HPDE6-E6E7 (cell line): Measurements from ENCODE around the gene YAE1.

ENCODE experiments used
- DNase-seq: peaks from one replicate; pipeline ENCODE4 v3.0.0; 2011; ENCODE audit warnings: missing footprints; ENCODE audit errors: extremely low spot score

Gene YAE1

DNA sequence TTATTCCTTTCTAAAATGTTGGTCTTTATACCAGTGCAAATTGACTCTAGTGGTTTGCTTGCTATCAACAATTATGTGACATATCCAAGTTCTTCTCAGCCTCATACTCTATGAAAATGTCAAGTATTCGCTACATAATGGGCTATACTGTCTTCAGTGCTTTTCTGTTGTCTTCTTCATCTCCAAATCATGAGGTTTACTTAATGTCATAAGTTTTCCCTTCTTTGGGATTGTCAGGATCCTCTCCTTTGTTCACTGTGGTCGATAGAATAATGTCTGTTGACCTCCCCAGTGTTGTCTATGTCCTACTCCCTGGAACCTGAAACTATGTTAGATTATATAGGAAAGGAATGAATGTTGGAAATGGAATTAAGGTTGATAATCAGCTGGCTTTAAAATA lies 40.7 kb downstream of the YAE1 start:
- no peak for DNase-seq

DNA sequence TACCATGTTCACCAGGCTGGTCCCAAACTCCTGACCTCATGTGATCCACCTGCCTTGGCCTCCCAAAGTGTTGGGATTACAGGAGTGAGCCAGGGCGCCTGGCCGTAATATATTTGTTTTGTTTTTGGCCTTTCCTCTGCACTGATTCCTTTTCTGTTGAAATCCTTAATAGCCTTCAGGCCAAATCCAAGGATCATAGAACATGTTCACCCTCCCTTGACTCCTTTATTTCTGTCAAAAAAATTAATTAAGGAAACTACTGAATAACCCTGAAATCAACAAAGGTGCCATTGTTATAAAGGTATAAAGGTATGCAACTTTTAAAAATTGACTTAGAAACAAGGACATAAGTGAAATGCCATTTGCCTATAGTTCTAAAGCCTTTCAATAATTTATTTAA lies 41.7 kb downstream of the YAE1 start:
- DNase-seq = no peak

DNA sequence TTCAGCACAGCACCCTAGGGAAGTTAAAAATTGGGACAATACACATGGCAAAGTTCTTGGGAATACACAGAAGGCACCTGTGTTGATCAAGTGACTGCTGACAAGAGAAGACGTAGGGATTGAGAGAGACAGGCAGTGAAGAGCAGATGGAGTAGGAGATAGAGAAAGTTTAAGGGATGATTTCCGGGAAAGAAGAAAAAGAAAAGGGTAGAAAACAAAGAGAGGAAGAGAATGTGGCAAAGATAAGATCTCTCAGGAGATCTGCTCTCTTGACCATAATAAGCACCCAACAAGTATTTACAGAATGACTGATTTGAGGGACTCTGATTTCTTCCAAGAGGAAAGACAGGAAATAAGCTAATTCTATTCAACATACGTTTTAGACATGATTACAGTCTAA lies 42.1 kb downstream of the YAE1 start:
- DNase-seq = no peak

DNA sequence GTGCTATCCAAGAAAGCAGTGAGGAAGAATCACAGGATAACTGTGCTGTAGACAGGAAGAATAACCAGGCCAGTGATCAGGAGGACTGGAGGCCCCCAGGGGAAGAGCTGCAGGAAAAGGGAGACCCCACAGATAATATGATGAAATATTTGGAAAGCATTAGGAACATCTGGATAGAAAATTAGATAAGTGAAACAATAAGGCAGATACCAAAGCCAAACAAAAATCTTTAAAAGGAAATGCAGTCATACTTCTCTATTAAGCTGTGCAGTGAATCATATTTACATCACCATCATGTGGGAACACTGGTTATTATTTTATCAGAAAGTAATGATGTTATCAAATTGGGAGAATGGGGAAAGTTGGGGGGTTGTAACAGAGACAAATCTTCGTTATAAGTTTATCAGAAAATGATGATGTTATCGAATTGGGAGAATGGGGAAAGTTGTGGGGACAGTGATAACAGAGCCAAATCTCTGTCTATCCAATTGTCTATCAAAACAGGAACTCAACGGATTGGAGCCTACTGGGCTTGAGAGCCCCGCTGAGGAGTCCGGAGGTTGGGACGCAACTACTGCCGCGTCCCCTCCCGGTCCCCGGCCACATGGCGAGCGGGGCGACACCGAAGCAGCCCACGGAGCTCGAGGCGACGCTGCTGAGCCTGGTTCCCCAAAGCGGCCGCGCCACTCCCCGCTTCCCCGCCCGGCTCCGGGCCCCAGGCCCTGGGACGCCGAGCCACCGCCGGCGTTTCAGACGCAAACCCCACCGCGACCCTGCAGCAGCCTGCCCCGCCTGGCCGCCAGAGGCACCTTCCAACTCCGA lies 43.1 kb downstream of the YAE1 start:
- no peak for DNase-seq

DNA sequence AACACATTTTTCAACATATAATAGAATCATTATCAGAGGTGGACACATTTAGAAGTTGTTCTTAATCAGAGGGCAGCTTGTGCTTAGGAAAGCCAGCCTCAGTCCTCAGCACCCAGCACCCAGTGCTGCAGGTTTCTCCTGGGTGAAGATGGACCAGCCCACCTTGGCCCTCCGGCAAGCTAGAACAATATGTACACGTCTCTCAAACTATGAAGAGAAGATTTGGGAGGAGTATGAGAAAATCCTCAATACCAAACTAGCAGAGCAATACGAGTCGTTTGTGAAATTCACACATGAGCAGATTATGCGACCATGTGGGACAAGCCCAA lies 43.7 kb downstream of the YAE1 start:
- DNase-seq = no peak

DNA sequence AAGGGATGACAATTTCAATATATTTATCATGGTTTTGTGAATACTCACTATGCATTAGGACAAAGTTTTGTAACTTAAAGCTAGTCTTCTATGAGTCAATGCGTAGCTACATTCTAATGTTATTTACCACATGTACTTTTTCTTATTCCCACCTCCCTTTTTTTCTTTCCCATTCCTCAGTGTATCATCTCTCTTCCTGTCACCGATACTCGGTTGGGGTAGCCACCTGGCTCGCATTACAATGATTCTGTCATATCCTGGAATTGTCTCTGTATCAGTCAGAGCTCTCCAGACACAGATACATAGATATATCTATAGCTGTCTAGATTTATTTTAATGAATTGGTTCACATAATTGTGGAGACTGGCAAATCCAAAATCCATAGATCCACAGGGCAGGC lies 47.4 kb downstream of the YAE1 start:
- no peak for DNase-seq

DNA sequence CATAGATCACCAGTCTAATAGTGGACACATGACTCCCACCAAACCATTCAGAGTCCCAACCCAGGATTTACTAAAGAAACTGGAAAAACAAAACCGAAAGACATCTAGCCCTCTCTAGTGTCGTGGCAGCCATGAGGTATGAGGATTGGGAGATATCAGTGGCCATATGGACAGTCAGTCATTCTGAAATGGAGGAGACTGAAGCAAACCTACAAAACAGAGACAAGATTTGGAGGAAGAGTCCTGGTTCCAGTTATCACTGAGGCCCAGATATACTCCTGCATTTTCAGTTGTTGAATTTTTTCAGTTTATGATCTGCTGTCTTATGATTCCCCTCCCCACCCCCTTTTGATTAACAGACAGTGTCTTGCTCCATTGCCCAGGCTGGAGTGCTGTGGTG lies 48.1 kb downstream of the YAE1 start:
- DNase-seq = no peak

DNA sequence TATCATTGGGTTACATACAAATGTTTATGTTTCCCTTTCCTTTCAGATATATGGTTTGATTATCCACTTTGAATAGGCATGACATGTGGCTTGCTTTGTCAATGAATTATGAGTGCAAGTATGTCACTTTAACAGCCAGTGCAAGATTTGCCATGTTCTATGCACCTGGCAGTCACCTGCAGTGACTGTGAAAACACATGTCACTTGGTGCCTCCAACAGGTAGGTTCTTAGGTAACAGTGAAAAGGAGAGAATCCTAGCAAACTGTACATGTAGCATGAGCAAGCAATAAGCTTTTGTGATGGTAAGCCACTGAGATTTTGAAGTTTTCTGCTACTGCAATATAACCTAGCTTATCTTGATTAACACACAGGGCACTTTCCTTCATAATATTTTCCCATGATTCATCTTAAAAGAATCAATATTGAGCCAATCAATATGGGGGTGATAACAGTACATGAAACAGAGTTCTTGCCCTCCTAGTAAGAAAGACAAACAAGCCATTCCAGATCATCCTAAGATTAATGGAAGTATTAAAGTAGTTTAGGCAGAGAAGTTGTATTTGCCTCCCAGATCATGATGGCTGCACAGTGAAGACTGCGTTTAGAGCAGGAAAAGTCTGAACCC lies 49.3 kb downstream of the YAE1 start:
- DNase-seq = no peak

DNA sequence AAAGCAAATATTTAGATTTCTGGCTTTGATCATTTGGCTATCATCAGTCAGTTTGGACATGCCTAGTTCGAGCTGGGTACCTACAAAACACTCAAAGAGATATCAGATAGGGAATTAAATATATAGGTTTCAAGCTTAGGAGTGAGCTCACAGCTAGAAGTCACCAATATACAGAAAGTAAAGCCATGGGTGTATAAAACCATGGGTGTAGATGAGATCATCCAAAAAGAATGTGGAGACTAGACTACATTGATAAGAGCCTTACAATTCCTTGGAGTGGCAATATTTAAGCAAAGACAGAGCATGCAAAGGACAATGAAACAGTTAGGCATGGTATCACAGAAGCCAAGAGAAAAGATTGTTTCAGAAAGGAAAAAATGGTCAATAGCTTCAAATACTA lies 49.9 kb downstream of the YAE1 start:
- no peak for DNase-seq

DNA sequence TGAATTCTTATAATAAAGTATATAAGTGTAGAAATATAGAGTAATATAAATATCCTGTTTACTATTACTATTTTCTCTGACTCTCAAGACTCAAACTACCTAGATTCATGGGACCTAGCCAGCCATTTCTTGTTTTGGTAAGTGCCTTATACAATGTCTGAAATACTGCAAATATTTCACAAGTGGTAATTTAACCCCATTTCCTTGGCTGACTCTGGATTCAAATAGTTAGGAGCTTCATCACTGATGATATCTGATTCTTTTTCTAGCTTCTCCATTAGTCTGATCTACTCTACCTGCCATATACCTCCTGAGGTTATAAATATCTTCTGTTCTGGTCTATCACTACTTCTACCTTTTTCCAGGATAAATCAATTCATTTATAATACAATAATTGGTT lies 50.8 kb downstream of the YAE1 start:
- DNase-seq = no peak

DNA sequence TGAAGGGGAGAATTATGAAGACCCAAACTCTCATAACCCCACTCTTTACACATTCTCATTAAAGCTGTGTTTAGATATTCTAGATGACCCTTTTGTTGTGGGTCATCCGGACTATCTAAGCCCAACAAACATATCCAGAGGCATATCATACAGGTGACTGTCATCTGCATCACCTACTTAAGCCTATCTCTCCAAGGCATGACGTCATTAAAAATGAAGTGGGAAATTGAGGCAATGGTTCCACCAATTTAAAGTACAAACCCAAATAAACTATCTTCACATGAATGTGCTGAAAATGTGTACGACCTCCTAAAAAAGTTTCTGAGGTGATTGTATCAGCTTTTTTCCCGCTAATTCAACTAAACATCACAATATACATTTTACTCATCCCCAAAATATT lies 52.7 kb downstream of the YAE1 start:
- no peak for DNase-seq

DNA sequence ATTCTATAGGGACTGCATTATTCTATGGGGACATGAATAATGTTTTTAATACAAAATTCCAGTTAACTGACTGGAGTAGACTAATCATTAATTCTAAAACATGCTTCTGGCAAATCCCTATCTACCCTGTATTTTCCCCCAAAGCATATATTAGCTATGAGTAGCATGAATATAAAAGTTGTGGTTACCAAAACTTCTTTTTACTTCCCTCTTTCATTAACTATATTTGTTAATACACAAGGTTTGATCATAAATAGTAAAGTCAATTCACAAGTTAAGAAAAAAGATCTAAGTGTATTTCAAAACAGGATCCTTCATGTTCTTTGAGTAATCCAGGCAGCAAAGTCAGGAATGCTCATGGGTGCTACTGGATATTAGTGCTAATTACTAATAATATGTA lies 54.3 kb downstream of the YAE1 start:
- no peak for DNase-seq

DNA sequence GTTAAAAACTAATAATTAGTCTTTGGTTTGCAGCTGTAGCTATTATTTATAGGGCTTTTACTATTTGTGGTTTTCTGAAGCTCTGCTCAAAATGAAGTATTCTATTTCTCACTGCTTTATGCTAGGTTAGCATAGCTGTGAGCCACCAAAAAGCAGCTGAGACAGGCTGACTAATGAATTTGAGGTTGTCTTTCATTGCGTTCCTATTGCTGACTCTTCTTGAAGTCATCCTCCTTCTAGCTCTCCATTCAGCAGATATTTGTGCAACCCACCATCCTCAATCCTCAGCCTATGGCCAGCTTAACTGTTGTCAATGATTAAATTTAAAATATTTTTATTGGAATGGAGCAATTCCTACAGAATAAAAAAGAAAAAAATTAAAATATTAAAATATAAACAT lies 55.1 kb downstream of the YAE1 start:
- peak; percentile 42 for DNase-seq

DNA sequence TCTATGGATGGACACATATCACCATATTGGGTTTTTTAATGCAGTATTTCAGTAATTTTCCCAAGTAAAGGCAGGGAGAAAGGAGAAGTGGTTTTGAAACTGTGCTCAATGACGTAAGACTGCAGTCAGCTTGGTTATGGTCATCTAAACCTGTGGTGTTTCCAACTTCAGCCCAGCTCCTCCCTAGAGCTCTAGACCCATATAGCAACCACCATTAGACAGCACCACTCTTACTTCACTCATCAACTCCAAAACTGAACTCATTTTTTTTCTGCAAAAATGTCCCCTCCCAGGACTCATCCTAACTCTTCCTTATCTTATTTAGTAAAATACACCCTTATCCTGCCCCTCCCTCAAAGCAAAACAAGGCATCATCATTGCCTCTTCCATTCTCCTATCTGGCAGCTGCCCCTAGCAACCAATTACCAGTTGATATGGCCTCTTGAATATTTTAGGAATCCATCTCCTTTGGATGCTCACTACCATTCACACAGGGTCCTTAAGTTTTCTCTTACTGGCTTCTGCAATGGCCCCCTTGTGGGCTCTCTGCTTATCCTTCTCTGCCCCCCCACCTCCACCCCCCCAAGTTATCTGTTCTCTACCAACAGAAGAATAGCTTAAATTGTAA lies 55.7 kb downstream of the YAE1 start:
- DNase-seq = no peak
